SK-N-MC (cell line): ENCODE data around the gene CCT7.

ENCODE experiments used
- EZH2 ChIP-seq: fragments of 200-600 bp; sonication (generic); IDR thresholded peaks from one replicate; pipeline ENCODE4 v1.6.1; 2017; ENCODE audit warnings: antibody characterized with exemption
- POLR2AphosphoS5 ChIP-seq: IDR thresholded peaks from 2 replicates; pipeline ENCODE4 v1.6.1; 2012; ENCODE audit warnings: mild to moderate bottlenecking, low read depth, low read length, borderline replicate concordance

DNA sequence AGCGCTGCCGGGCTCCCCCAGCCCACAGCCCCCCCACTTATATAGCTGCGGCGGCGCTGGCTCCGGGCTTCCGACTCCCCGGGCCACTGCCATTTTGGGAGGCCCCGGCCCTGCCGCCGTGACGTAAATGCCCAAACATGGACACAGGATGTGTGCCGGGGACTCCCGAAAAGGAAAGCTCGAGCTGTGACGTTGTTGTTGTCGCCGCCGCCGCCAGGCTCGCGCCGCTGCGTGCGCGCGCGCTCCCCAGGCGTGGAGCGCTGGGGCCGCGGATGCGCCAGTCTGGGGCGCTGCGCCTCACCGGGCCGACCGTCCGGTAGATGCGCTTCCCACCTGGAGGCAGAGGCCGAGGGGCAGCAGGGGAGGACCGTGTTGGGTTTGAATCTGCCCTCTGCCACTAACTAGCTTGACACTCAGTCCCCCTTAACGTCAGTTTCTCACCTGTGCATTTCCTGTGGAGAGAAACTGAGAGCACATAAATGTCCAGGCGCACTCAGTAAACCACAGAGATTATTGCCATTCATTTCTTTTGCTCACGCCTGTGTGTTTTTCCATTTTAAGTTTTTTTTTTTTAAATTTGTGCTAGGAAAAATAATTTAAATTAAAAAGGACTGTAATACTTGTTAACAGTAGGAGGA, 59.5 kb downstream of the CCT7 start, which contains the start of gene EGR4:
- TF ChIP-seq EZH2 (no peak), POLR2AphosphoS5 (no peak)
